ENCODE data around the gene LYPD6B.

The LYPD6B gene

DNA sequence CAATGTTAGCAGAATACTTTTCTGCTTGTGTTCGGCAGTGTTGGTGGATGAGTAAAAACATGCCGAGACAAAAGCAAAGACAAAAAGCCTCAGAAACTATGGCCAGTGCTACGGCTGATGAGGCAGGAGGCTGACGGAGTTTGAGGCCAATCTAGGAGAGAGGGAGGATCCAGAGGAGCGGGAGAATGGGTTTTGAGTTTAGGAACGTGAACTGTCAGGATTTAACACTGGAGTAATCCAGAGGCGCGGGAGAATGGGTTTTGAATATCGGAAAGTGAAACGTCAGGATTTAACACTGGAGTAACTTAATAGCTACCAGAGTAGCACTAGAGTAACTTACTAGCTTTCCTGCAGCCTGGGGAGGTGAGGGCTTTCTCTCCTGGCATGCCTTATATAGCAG lies 37.4 kb downstream of the LYPD6B start:
- H3K79me2 ChIP-seq (ENCODE audit: insufficient read depth, low read length) = no peaks in the 10 kb centered on the region
- no peaks in the 10 kb centered on the region for H3K4me1 ChIP-seq (ENCODE audit: insufficient read depth, low read length, severe bottlenecking)
- H3K27me3 ChIP-seq (ENCODE audit: insufficient read depth, low read length) = no peaks in the 10 kb centered on the region
- H3K9ac ChIP-seq (ENCODE audit: low read length) = no peak overlapping the region
- H2AFZ ChIP-seq (ENCODE audit: low read length) = no peak overlapping the region
- H3F3A ChIP-seq (ENCODE audit: insufficient read depth, low read length) = no peaks in the 10 kb centered on the region
- no peak overlapping the region for H3K4me3 ChIP-seq (ENCODE audit: low read depth, low read length, poor library complexity, severe bottlenecking)
- no peaks in the 10 kb centered on the region for H4K20me1 ChIP-seq (ENCODE audit: insufficient read depth, low read length)
- no peaks in the 10 kb centered on the region for H3K36me3 ChIP-seq (ENCODE audit: insufficient read depth, low read length)
- no peak overlapping the region for H3K27ac ChIP-seq (ENCODE audit: low read depth, low read length, poor library complexity, severe bottlenecking)
- TF ChIP-seq EZH2 (IDR thresholded peaks at IDR 0.05; ENCODE audit: borderline replicate concordance, low read length) = no peak
- TF ChIP-seq, protein P1, sequence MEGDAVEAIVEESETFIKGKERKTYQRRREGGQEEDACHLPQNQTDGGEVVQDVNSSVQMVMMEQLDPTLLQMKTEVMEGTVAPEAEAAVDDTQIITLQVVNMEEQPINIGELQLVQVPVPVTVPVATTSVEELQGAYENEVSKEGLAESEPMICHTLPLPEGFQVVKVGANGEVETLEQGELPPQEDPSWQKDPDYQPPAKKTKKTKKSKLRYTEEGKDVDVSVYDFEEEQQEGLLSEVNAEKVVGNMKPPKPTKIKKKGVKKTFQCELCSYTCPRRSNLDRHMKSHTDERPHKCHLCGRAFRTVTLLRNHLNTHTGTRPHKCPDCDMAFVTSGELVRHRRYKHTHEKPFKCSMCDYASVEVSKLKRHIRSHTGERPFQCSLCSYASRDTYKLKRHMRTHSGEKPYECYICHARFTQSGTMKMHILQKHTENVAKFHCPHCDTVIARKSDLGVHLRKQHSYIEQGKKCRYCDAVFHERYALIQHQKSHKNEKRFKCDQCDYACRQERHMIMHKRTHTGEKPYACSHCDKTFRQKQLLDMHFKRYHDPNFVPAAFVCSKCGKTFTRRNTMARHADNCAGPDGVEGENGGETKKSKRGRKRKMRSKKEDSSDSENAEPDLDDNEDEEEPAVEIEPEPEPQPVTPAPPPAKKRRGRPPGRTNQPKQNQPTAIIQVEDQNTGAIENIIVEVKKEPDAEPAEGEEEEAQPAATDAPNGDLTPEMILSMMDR (IDR thresholded peaks at IDR 0.05; ENCODE audit: low read length) = no peak
- no peaks in the 10 kb centered on the region for H3K9me2 ChIP-seq (ENCODE audit: low read depth, low read length)
- no peak overlapping the region for H3K4me2 ChIP-seq (ENCODE audit: low read length)
- no peaks in the 10 kb centered on the region for H3K9me3 ChIP-seq (ENCODE audit: low read length)

DNA sequence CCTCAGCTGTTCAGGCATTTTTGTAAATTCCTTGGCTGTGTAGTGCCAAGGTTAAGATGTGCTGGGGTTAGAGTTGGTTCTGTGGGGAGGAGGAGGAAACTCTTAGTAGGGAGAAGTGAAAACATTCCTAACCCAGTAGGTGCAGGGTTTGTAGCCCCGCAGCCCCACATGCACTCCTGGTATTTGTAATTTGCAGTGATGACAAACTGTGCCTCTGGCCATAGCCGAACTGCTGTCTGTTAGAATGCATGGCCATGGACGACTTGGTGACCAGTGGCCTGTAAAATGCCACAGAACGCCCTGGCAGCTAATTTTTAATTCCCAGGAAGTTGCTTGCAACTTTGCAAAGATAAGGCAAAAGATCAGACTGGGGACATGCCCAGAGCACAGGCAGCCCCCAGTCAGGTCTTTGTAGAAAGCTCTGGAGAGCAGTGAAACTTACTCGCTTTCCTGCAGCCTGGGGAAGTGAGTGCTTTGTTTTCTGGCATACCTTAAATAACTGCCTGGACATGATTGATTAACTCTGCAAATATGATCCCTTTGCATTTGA lies 38.4 kb downstream of the LYPD6B start:
- no peaks in the 10 kb centered on the region for H3F3A ChIP-seq (ENCODE audit: insufficient read depth, low read length)
- no peak overlapping the region for H3K27ac ChIP-seq (ENCODE audit: low read depth, low read length, poor library complexity, severe bottlenecking)
- no peaks in the 10 kb centered on the region for H3K9me2 ChIP-seq (ENCODE audit: low read depth, low read length)
- TF ChIP-seq, protein P1 (IDR thresholded peaks at IDR 0.05; ENCODE audit: low read length) = no peak
- TF ChIP-seq EZH2 (IDR thresholded peaks at IDR 0.05; ENCODE audit: borderline replicate concordance, low read length) = no peak
- no peak overlapping the region for H3K4me2 ChIP-seq (ENCODE audit: low read length)
- H4K20me1 ChIP-seq (ENCODE audit: insufficient read depth, low read length) = no peaks in the 10 kb centered on the region
- no peaks in the 10 kb centered on the region for H3K27me3 ChIP-seq (ENCODE audit: insufficient read depth, low read length)
- no peaks in the 10 kb centered on the region for H3K4me1 ChIP-seq (ENCODE audit: insufficient read depth, low read length, severe bottlenecking)
- H3K79me2 ChIP-seq (ENCODE audit: insufficient read depth, low read length) = no peaks in the 10 kb centered on the region
- H3K36me3 ChIP-seq (ENCODE audit: insufficient read depth, low read length) = no peaks in the 10 kb centered on the region
- no peak overlapping the region for H3K4me3 ChIP-seq (ENCODE audit: low read depth, low read length, poor library complexity, severe bottlenecking)
- no peak overlapping the region for H2AFZ ChIP-seq (ENCODE audit: low read length)
- no peaks in the 10 kb centered on the region for H3K9me3 ChIP-seq (ENCODE audit: low read length)
- no peak overlapping the region for H3K9ac ChIP-seq (ENCODE audit: low read length)

DNA sequence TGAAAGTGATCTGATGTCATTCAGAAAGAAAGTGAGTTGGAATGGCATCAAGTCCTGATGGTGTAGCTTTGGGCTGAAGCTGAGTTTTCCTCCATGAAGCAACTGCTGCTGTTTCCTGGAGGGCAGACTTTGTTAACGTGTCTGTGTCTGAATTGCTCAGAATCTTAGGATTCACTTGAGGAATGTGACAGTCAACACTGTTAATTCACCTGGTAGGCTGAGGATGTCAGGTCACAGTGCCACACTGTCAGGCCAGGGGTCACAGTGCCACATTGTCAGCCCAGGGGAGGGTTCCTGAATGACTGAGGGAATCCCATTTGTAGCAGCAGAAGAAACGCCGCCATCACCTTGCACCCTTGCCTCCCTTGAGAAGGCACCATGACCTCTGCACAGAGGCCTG lies 39.4 kb downstream of the LYPD6B start:
- no peak overlapping the region for H3K27ac ChIP-seq (ENCODE audit: low read depth, low read length, poor library complexity, severe bottlenecking)

More for the DNA sequence above, 39.4 kb downstream of the LYPD6B start:
- no peak overlapping the region for H2AFZ ChIP-seq (ENCODE audit: low read length)
- H3K27me3 ChIP-seq (ENCODE audit: insufficient read depth, low read length) = no peaks in the 10 kb centered on the region
- H3K36me3 ChIP-seq (ENCODE audit: insufficient read depth, low read length) = no peaks in the 10 kb centered on the region
- no peaks in the 10 kb centered on the region for H4K20me1 ChIP-seq (ENCODE audit: insufficient read depth, low read length)
- H3K4me1 ChIP-seq (ENCODE audit: insufficient read depth, low read length, severe bottlenecking) = no peaks in the 10 kb centered on the region
- TF ChIP-seq, protein P1 (IDR thresholded peaks at IDR 0.05; ENCODE audit: low read length) = no peak
- TF ChIP-seq EZH2 (IDR thresholded peaks at IDR 0.05; ENCODE audit: borderline replicate concordance, low read length) = no peak
- no peaks in the 10 kb centered on the region for H3K9me3 ChIP-seq (ENCODE audit: low read length)
- H3K4me3 ChIP-seq (ENCODE audit: low read depth, low read length, poor library complexity, severe bottlenecking) = no peak overlapping the region
- H3F3A ChIP-seq (ENCODE audit: insufficient read depth, low read length) = no peaks in the 10 kb centered on the region
- H3K9ac ChIP-seq (ENCODE audit: low read length) = no peak overlapping the region
- H3K79me2 ChIP-seq (ENCODE audit: insufficient read depth, low read length) = no peaks in the 10 kb centered on the region
- H3K9me2 ChIP-seq (ENCODE audit: low read depth, low read length) = no peaks in the 10 kb centered on the region
- no peak overlapping the region for H3K4me2 ChIP-seq (ENCODE audit: low read length)

Measured in OCI-LY1 (cell line).